Measurements from ENCODE around the gene MACROD2.

MACROD2 gene

GRCh38 chr20:15593081-15593480, 1597.8 kb downstream of the MACROD2 start:
- DNase-seq (ENCODE audit: low read depth): no peak

GRCh38 chr20:15594158-15594695, 1598.9 kb downstream of the MACROD2 start:
- no peak for DNase-seq (ENCODE audit: low read depth)

DNA sequence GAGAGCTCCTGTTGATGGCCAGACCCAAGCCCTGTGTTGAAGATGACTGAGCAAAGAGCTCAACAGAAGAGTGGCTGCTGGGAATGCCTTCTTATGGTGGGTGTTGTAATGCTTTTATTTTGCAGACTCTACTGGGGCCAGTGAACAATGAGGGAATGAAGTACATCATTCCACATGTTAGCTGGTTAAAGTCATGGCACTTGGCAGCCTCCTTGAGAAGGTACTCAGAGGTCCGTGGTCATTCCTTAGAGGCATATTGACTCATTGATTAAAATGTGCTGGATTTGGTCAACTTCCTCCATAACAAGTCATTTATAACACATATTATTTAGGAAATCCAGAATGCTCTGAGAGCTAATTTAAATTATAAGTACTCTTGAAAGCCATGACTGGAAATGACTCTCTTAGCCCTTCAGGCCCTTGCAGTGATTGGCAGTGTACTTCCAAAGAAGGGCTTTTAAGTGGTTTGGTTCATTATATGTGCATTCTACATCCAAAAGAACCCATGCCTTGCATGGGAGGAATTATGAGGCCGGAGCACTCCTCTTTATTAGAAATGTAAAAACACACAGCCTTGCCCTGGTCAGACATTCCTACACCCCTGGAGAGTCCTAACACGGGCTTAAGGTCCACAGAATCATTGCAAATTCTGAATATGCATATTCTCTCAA, 1601.0 kb downstream of the MACROD2 start:
- DNase-seq (ENCODE audit: low read depth): no peak

DNA sequence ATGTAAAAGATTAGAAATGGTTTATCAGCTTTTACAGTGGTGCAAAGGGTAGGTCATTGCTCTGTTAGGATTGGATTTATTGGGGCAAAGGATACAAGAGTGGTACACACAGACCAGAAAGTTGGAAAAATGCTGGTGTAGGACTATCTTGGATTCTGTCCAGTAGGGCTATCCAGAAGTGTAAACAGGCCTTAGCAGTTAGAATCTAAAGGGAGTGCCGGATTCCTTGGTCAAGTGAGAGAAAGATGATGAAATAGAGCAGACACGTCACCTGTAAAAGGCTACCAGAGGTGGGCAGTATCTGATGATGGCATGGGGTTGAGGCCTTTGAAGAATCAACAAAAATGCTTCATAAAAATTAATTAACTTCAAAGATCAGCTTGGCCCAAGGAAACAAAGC, 1602.0 kb downstream of the MACROD2 start:
- no peak for DNase-seq (ENCODE audit: low read depth)

DNA sequence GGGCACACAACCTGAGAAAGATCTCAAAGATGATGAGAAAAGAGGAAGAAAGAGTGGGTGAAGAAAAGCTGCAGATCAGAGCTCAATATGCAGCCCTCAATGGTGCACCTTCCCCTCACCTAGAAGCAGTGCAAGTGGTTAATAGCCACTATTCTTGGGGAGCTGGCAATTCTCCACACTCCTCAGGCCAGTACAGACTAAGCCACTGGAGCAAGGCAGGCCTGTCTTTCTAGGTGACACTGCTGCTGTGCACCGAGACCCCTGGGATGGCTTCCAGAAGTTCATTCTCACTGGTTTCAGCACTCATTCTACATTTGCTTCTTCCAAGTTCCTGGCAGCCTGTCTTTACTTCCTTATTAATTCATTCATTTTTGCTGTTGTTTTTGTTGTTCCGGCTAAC, 1604.6 kb downstream of the MACROD2 start:
- no peak for DNase-seq (ENCODE audit: low read depth)

- no peak for DNase-seq (ENCODE audit: low read depth)
Measured at GRCh38 chr20:15600565-15600964, 1605.2 kb downstream of the MACROD2 start.

DNA sequence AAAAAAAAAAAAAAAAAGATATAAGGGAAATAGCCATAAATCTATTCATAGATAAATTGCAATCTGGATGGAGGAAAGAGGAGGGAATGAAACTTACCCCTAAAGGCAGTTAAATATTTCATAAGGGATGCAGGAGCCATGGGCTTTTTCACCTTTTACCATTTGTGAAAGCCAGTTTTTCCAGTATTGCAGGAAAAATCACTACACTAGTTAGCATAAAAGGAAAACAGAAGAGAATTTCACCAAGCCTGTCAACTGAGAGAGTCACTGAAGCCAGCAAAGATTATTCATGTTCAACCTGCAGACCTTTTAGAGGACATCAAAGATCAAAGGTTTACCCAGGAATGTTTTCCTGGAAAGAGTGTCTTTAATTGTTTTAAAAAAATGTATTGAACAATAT, 1608.2 kb downstream of the MACROD2 start:
- DNase-seq (ENCODE audit: low read depth): no peak

GRCh38 chr20:15603978-15604805, 1608.9 kb downstream of the MACROD2 start:
- DNase-seq (ENCODE audit: low read depth): no peak

DNA sequence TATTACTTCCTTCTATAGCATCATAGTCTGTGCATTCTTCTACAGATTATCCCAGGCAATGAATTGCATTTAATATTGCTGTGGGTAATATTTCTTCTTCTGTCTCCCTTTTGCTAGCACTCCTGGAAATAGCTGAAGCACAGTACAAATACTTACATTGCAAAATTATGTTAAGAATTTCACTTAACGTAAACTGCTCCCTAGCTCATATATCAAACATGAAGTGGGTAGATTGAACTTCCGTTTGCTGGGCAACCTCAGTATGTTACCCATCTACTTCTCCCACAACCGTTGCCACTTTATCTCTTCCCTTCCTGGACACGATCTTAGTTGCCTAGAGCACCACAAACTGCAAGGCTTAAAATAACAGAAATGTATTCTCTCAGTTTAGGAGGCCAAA, 1614.6 kb downstream of the MACROD2 start:
- no peak for DNase-seq (ENCODE audit: low read depth)

DNA sequence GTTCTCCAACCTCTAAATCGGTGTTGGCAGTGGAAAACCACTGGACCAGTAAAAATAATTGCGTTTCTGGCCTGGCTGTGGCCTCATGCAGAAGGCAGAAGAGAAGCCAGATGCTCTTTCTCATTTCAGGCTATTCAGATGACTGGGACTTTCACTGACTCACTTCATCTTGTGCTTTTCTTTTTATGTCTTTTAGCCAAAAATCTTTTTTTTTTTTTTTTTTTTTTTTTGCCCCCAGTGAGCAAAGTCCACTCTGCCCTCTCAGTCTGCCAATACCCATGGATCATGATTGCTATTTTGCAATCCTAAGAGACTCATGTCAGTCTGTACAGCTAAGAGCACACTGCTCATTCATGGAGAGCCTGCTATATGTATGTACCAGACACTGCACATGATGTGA, 1615.5 kb downstream of the MACROD2 start:
- DNase-seq (ENCODE audit: low read depth): no peak

DNA sequence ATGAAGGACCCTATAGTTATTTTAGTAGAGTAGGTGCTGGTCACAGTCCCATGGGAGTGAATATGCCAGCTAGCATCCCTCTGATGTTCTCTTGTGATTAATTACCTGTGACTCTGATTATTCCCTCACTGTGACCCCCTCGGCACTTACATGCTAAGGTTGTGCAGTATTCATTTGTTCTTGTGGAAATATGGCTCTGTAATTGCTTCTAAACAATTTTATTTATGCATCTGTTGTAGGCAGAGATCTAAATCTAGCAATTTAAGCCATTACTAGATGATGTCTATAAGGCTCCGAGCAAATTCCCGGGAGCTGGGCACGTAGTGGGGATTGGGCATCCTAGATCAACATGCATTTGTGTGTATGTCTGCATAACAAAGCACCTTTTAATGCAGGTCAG, 1616.2 kb downstream of the MACROD2 start:
- no peak for DNase-seq (ENCODE audit: low read depth)

- DNase-seq (ENCODE audit: low read depth): no peak
Measured at GRCh38 chr20:15612198-15612597, 1616.9 kb downstream of the MACROD2 start.

DNA sequence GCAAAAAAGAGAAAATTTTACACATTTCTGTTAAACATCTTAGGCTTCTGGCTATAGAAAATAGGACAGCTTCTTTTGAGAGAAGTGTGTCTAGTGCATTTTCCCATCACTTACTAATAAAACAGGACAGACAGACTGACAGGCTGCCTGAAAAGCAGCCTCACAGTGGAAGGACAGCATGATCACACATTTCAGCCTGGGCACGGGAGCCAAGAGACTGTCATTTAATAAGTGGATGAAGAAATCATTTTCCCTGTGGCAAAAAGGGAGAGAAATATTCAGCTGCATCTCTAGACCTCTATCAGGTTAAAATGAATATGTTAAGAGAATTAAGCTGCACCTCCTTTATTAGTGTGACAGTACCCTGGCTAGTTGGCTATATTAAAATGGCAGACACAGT, 1617.5 kb downstream of the MACROD2 start:
- DNase-seq (ENCODE audit: low read depth): no peak

- DNase-seq (ENCODE audit: low read depth): no peak
Measured at GRCh38 chr20:15613530-15613929, 1618.2 kb downstream of the MACROD2 start.

DNA sequence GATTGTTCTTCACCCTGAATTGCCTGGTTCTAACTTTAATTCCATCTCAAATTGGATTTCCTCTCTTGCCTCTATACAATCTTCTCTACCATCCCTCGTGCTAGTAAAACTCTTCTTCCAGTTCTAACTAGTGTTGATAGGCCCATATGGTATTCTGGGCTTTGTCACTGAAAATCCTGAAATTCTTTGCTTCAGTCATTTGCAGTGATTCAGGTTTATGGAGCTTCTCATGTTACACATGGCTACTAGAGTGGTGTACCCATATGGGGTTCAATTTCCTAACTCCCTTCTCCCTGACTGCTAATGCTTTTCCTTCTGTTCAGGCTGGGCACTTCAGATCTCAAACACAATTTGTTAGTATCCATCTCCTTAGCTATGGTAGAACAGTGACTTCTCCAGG, 1621.3 kb downstream of the MACROD2 start:
- no peak for DNase-seq (ENCODE audit: low read depth)

DNA sequence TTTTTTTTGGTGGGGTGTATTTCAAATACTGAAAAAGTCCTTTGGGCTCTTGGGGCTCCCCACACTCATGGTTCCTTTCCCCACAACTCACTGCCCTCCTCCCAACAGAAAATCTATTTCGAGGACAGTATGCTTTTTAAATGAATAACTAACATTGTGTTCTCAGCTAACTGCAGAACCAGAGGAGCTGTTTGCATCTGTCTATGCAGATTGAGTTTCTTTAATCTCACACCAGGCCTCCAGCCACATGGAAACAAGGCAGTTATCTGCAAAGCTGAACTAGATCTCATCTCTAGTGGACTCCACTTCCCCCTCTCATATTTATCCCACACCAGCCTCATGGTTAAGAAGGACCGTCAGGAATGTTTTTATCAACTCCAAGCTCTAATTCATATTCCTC, 1622.8 kb downstream of the MACROD2 start:
- no peak for DNase-seq (ENCODE audit: low read depth)

DNA sequence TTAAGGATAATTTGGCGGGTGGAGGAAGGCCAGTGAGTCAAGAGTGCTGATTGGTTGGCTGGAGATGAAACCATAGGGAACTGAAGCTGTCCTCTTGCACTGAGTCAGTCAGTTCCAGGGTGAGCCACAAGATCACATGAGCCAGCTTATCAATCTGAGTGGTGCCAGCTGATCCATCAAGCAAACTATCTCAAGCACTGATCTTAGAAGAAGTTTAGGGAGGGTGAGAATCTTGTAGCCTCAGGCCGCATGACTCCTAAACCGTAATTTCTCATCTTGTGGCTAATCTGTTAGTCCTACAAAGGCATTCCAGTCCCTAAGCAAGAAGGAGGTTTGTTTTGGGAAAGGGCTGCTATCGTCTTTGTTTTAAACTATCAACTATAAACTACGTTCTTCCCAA, 1623.6 kb downstream of the MACROD2 start:
- no peak for DNase-seq (ENCODE audit: low read depth)

DNA sequence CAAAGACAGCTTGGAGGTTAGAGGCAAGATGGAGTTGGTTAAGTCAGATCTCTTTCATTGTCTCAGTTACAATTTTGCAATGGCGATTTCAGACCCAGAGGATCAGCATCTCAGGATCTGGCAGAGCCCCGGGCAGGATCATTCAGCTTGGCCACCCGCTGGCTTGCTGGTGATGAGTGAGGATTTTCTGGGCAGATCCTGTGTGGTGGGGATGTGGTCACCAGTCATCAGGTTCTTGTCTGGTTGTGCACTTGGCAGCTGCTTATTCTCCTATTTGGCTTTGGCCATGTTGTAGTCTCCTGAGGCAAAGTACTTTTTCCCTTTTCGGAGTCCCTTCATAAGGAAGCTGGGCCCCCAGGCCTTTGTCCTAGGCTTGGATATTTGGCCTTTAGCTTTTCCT, 1624.0 kb downstream of the MACROD2 start:
- DNase-seq (ENCODE audit: low read depth): no peak

GRCh38 chr20:15619816-15620215, 1624.5 kb downstream of the MACROD2 start:
- no peak for DNase-seq (ENCODE audit: low read depth)

- DNase-seq (ENCODE audit: low read depth): no peak
Measured at GRCh38 chr20:15622368-15622767, 1627.1 kb downstream of the MACROD2 start.

DNA sequence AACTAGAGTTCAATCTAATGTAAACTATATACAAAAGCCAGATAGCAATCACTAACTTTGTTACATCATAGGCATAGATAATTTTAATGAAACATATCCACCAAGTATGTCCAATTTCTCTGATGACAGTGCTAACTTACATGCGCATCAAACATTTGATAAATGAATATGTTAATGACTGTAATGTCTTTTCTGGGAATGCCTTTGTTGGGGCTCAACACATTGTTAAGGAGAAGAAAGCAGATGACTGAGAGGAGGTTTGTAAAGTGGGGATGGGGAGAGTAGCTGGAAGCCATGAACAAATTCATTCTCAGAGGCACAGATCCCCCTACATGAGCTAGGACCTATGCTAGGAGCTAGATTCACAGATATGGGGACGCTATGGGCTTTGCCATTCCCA, 1627.9 kb downstream of the MACROD2 start:
- DNase-seq (ENCODE audit: low read depth): no peak

DNA sequence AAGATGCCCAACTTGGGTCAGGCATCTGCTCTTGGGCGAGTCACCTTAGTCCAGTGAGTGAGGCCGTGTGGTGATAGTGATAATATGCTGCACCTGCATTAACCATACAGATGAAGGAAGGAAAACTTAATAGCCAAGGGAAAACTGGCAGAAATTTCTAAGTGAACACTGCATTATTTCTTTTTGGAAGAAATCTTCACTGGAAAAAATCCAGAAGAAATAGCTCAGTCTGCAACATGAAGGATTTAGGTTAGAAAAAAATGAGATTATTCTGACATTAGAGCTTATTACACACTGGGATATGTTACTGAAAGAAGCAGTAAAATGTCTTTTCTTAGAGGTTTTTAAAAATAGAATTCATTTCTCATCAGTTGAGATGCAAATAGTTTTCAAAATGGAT, 1630.7 kb downstream of the MACROD2 start:
- no peak for DNase-seq (ENCODE audit: low read depth)

DNA sequence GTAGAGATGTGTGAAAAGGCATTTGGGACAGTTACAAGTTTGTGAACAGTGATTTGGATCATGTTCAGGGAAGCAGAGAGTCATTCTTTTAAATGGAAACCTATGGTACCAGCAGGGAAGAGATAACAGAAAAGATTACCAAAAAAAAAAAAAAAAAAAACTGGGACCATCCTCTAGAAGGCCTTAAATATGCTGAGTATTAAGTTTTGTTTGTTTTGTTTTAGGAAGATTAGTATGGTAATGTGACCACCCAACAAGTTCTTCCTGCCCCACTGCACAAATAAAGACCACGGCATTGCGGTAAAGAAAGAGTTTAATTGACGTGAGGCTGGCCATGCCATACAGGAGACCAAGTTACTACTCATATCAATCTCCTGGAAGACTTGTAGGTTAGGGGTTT, 1631.8 kb downstream of the MACROD2 start:
- no peak for DNase-seq (ENCODE audit: low read depth)

- DNase-seq (ENCODE audit: low read depth): no peak
Measured at GRCh38 chr20:15627501-15627903, 1632.2 kb downstream of the MACROD2 start.
